SJCRH30 (cell line): ENCODE measurements around the gene HAP1. TPM values are rescaled to one million over a fixed set of nuclear protein-coding genes. Genes with fewer than 3 reads are reported as not detected.

Source experiments
- DNase-seq, 2 experiments: peaks; one replicate each; pipeline ENCODE4 v3.0.0-alpha.2; 2015 to 2020
- H3K27ac ChIP-seq: fragments of 250-450 bp; sonication (Bioruptor Pico); 2 replicates; pipeline ENCODE4 v1.5.1; 2020; ENCODE audit warnings: mild to moderate bottlenecking, moderate library complexity
- H3K27me3 ChIP-seq: fragments of 250-450 bp; sonication (Bioruptor Pico); 2 replicates; pipeline ENCODE4 v1.5.1; 2020; ENCODE audit warnings: mild to moderate bottlenecking, moderate library complexity
- H3K36me3 ChIP-seq: fragments of 250-450 bp; sonication (Bioruptor Pico); 2 replicates; pipeline ENCODE4 v1.5.1; 2020; ENCODE audit warnings: mild to moderate bottlenecking, moderate library complexity
- H3K4me1 ChIP-seq: fragments of 250-450 bp; sonication (Bioruptor Pico); 2 replicates; pipeline ENCODE4 v1.5.1; 2020; ENCODE audit warnings: mild to moderate bottlenecking, moderate library complexity
- H3K4me3 ChIP-seq: fragments of 250-450 bp; sonication (Bioruptor Pico); 2 replicates; pipeline ENCODE4 v1.5.1; 2020; ENCODE audit warnings: mild to moderate bottlenecking, moderate library complexity
- H3K9me3 ChIP-seq: fragments of 250-450 bp; sonication (Bioruptor Pico); replicated peaks from 2 replicates; pipeline ENCODE4 v1.5.1; 2020; ENCODE audit warnings: mild to moderate bottlenecking, moderate library complexity
- total RNA-seq: library from RNA; depleted of rRNA; stranded (reverse); fragments of >200 nt; shearing (Covaris generic); gene quantifications from 2 replicates; pipeline ENCODE4 v1.2.3, GENCODE V29; 2014

Gene HAP1
- total RNA-seq, 1 experiment from 2014 or later, result 0.10 TPM

DNA sequence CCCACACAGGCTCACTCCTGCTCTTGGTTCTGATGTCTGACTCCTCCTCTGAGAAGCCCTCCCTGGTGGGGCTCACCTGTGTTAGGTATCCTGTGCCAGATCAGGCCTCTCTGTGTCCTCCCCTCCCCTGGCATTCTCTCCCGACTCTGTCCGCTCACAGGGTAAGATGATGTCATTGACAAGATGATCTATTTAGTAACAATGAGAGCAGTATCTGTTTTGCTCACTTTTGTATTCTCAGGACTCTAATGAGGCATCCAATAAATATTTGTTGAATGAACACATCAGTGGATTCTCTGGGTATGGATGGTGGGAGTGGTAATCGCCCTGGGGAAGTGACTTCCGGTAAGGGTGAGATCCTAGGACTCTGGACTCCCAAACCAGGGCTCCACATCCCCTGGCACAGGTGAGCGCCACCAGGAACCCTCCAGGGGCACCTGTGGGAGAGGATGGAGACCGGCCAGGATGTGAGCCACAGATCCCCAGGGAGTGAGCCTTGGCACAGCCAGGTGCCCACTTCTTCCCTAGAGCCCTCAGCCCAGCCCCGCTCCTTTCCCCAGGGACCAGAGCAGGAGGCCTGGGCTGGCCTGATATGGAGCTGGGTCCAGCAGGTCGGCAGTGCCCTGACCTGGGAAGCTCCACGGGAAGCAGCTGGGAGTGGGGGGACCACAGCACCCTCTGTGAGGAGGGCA lies 5.4 kb upstream of the HAP1 start:
- DNase-seq, result no peak

DNA sequence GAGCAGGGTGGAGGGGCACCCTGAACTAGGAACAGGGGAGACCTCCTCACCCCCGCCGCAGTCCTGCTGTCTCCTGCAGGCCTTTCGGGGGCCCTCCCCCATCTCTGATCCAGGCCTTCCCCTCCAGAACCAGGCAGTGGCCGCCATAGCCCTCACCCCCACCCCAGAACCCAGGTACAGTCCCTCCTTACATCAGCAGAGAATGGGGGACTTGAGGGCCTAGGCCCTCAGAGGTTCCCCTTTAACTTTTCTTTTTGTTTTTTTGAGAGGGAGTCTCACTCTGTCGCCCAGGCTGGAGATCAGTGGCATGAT lies 4.3 kb upstream of the HAP1 start:
- H3K4me3 ChIP-seq, result no peak overlapping the region
- no peak for DNase-seq
- H3K4me1 ChIP-seq, result peaks cover 7% of the 10 kb centered on the region
- no peak overlapping the region for H3K27ac ChIP-seq
- H3K36me3 ChIP-seq, result no peaks in the 10 kb centered on the region
- peaks cover 20% of the 10 kb centered on the region for H3K27me3 ChIP-seq
- no peaks in the 10 kb centered on the region for H3K9me3 ChIP-seq

More for the DNA sequence above, 5.4 kb upstream of the HAP1 start:
- Histone ChIP-seq H3K36me3 (no peaks in the 10 kb centered on the region), H3K9me3 (no peaks in the 10 kb centered on the region), H3K27ac (no peak overlapping the region), H3K27me3 (peaks cover 17% of the 10 kb centered on the region), H3K4me3 (no peak overlapping the region), H3K4me1 (peaks cover 7% of the 10 kb centered on the region)

DNA sequence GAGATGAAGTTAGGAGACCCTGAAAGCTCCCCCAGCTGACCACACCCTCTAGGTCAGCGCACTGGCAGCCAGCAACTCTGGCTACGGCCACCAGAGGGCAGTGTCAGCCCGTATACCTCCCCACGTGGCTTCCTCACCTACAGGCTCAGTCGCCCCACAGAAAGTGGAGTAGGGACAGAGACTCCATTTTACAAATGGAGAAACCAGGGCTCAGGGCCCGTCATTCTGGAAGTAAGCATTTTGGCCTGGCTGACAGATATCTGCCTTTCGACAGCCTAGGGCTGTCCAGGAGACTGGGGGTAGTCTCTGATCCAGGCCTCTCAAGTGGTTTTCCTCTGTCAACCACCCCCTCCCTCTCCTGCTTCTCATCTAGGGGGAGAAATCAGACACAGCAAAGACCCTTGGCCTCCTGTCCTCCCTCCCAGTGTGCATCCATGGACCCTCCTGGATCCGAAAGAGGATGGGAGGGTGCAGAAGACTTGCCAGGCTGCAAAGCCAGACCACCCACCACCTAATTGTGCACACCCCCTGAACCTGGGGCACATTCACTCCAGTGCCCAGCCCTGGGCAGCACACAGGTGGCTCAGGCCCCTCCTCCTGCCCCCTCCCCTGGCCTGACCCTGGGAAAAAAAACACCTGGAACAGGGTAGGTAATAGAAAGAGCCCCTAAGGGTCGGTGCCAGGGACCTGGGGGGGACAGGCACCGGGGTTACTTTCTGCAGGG lies 3.8 kb upstream of the HAP1 start:
- Histone ChIP-seq H3K27me3 (peaks cover 20% of the 10 kb centered on the region), H3K27ac (no peak overlapping the region), H3K4me1 (peaks cover 7% of the 10 kb centered on the region), H3K4me3 (no peak overlapping the region), H3K9me3 (no peaks in the 10 kb centered on the region), H3K36me3 (no peaks in the 10 kb centered on the region)
- DNase-seq, result peak; percentile 76 to 89

DNA sequence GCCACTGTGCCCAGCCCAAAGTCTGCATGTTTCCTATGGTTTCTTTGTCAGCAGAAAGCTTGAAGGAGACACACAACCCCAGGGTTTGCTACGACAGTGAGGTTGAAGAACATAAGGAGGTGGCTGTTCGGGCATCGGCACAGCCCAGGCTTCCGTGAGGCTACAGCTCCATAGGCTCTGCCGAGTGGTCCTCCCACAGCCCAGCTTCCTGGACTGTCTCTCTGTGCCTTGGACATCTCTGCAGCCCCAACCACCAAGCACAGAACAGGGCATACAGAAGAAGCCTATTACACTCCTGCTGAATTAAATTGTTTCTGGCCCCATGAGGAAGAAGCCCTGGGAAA lies 3.2 kb upstream of the HAP1 start:
- Histone ChIP-seq H3K36me3 (no peaks in the 10 kb centered on the region), H3K27ac (no peak overlapping the region), H3K4me3 (no peak overlapping the region), H3K9me3 (no peaks in the 10 kb centered on the region), H3K4me1 (peaks cover 7% of the 10 kb centered on the region), H3K27me3 (peaks cover 20% of the 10 kb centered on the region)
- DNase-seq, result no peak

DNA sequence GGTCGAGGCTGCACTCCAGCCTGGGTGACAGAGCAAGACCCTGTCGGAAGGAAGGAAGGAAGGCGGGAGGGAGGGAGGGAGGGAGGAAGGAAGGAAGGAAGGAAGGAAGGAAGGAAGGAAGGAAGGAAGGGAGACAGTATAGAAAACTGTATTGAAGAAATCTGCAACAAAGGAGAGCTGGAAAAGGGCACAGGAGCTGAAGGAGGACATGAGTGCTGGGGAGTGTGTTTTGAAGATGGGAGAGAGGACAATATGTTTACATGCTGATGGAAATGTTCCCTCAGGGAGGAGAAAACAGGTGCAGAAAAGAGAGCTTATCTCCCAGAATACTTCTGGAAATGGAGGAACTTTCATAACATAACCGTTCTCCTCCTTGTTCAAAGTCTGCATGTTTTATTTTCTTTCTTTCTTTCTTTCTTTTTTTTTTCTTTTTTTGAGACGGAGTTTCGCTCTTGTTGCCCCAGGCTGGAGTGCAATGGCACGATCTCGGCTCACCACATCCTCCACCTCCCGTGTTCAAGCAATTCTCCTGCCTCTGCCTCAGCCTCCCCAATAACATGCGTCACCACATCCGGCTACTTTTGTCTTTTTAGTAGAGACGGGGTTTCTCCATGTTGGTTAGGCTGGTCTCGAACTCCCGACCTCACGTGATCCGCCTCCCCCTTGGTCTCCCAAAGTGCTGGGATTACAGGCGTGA lies 2.7 kb upstream of the HAP1 start:
- no peak for DNase-seq
- Histone ChIP-seq H3K4me1 (peaks cover 7% of the 10 kb centered on the region), H3K27me3 (peaks cover 20% of the 10 kb centered on the region), H3K9me3 (no peaks in the 10 kb centered on the region), H3K36me3 (no peaks in the 10 kb centered on the region), H3K4me3 (no peak overlapping the region), H3K27ac (no peak overlapping the region)

DNA sequence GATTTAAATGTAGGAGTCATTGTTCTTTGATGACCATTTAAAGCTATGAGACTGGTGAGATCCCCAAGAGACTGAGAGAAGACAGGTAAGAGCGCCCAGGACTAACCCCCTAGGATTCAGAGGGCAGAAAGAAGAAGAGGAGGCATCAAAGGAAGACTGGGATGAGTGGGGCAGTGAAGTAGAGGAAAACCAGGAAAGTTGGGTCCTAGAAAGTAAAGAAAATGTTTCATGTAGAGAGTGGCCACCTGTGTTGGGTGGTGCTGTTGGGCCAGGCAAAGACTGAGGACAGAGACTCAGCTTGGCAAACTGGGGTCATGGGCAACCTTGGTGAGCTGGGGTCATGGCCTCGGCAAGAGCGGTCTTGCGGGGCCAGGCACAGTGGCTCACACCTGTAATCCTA lies 1.3 kb upstream of the HAP1 start:
- Histone ChIP-seq H3K4me3 (no peak overlapping the region), H3K27ac (no peak overlapping the region), H3K4me1 (peaks cover 7% of the 10 kb centered on the region), H3K9me3 (no peaks in the 10 kb centered on the region), H3K27me3 (peaks cover 20% of the 10 kb centered on the region), H3K36me3 (no peaks in the 10 kb centered on the region)
- DNase-seq, result no peak

DNA sequence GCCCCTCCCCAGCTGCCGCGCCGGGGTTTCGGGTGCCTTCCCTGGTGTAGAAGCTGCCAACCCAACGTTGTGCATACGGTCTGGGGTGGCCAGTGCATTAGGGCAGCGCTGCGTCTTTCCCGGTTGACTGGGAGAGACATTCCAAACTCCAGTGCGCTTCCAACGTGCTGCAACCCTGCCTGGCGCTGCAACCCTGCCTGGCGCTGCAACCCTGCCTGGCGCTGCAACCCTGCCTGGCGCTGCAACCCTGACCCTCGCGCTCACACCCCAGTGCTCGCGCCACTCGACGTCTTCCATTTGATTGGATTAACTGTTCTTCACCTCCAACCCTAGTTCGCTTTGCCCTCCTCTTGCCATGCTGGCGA lies 488 bp upstream of the HAP1 start:
- no peaks in the 10 kb centered on the region for H3K9me3 ChIP-seq
- no peak overlapping the region for H3K27ac ChIP-seq
- H3K4me1 ChIP-seq, result peaks cover 7% of the 10 kb centered on the region
- peaks cover 20% of the 10 kb centered on the region for H3K27me3 ChIP-seq
- H3K4me3 ChIP-seq, result peak overlapping the region; percentile 9; the same call in 1 of the 2 replicates
- DNase-seq, result no peak
- no peaks in the 10 kb centered on the region for H3K36me3 ChIP-seq

DNA sequence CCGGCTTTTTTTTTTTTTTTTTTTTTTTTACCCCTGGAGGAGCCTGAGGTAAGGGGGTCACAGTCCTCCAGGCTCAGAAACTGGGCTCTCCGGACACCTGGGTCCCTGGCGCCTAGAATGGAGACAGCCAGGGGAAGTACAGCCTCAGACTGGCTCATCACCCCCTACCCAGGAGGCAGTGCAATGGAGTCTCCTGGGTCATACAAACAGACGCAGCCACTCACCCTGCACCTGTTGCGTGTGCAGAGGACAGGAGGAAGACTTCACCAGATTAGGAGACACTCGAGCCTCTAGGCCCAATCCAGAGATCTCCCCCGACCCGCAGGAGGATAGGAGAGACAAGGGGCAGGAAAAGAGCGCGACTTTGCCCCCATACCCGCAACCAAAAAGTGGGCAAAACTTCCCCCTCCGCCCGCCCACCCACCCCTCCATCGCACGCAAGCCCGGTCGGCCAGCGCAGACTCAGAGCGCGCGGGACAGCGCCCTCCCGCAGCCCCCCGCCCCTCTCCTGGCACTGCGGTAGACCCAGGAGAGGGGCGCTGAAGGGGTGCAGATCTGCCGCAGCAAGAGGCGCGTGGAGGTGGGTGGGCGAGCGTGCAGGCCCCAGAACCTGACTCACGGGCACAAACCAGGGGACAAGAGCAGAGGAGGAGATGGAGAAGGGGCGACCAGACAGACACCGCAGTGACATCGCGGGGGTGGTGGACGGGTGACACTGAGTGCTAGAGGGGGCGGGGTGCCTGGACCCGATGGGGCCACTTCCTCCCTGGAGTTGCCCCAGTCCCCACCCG lies 900 bp downstream of the HAP1 start:
- peaks cover 4% of the 10 kb centered on the region for H3K4me1 ChIP-seq
- H3K9me3 ChIP-seq, result no peaks in the 10 kb centered on the region
- DNase-seq, result no peak
- H3K27me3 ChIP-seq, result peaks cover 20% of the 10 kb centered on the region
- H3K4me3 ChIP-seq, result no peak overlapping the region
- no peaks in the 10 kb centered on the region for H3K36me3 ChIP-seq
- no peak overlapping the region for H3K27ac ChIP-seq

DNA sequence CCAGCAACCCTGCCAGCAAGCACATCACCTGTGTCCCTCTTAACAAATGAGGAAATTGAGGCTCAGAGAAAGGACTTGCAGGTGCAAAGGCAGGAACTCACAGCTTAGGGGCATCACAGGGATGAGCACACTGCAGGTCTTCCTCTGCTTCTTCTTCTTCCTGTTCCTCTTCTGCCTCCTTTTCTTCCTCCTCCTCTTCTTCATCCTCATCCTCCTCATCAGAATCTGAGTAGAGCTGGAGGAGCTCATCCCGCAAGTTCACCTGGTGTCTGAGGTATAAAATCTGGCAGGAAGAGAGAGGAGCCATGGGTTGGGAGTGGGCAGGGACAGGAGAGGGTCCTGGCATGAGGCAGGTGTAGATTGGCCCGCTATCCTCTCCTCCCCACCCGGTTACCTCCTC lies 2.6 kb downstream of the HAP1 start:
- Histone ChIP-seq H3K4me3 (no peak overlapping the region), H3K9me3 (no peaks in the 10 kb centered on the region), H3K36me3 (no peaks in the 10 kb centered on the region), H3K27me3 (peaks cover 14% of the 10 kb centered on the region), H3K4me1 (no peaks in the 10 kb centered on the region), H3K27ac (no peak overlapping the region)
- no peak for DNase-seq

DNA sequence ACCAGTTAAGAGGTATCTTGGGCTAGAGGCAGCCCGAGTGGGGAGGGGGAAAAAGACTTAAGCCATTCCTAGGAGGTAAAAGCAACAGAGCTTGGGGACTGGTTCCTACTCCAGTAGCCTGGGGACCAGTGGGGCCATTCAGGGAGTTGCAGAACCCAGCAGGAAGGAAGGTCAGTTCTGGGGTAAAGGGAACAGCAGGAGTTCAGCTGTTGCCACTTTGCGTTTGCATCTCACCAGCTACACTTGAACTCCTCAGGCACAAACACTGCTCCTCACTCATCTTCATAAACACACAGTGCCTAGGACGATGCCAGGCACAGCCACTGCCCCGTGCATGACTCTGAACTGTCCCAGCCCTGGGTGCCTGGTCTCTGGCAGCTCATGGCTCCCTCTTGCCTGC lies 4.0 kb downstream of the HAP1 start:
- H3K27me3 ChIP-seq, result peaks cover 9% of the 10 kb centered on the region

DNA sequence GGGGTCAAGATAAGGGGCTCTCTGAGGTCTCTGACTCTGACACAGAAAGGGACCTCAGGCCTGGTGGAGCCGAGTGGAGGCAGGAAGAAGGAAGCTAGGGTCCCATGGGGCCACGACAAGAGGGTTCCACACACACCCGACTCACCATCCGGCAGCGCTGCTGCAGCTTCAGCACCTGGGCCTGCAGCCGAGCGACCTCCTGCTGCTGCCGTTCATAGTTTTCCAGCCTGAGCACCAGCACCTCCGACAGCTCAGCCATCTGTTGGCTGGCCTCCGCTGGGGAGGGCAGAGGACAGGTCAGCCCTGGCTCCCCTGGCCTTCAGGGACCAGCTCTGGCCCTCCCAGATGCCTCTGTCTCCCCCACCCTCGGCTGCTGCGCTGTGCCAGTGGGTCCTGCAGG lies 6.4 kb downstream of the HAP1 start:
- DNase-seq, result no peak
- Histone ChIP-seq H3K27me3 (no peaks in the 10 kb centered on the region), H3K4me1 (peaks cover 3% of the 10 kb centered on the region; the same call in 1 of the 2 replicates), H3K4me3 (no peak overlapping the region), H3K27ac (no peak overlapping the region), H3K9me3 (no peaks in the 10 kb centered on the region), H3K36me3 (no peaks in the 10 kb centered on the region)

More for the DNA sequence above, 4.0 kb downstream of the HAP1 start:
- Histone ChIP-seq H3K9me3 (no peaks in the 10 kb centered on the region), H3K4me3 (no peak overlapping the region), H3K4me1 (no peaks in the 10 kb centered on the region), H3K27ac (no peak overlapping the region), H3K36me3 (no peaks in the 10 kb centered on the region)
- DNase-seq, result no peak

DNA sequence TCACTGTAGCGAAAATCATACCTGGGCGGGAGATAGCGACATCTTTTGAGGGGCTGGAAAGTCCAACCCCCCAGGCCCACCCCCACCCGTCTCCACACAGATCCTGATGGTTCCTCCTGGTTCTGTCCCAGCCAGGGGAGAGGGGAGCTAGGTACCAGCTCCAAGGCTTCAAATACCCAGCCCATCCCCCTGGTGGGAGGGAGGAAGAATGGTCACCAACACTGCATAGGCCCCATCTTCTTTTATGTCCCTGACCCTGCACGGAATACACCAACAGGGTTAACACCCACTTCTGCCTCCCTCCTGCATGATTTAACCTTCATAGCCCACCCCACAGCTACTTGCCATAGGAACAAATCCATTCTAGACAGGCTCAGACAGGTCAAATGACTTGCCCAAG lies 9.3 kb downstream of the HAP1 start:
- no peaks in the 10 kb centered on the region for H3K36me3 ChIP-seq
- peaks cover 3% of the 10 kb centered on the region; the same call in 1 of the 2 replicates for H3K4me1 ChIP-seq
- H3K4me3 ChIP-seq, result no peak overlapping the region
- no peaks in the 10 kb centered on the region for H3K27me3 ChIP-seq
- DNase-seq, result no peak
- H3K27ac ChIP-seq, result no peak overlapping the region
- no peaks in the 10 kb centered on the region for H3K9me3 ChIP-seq

DNA sequence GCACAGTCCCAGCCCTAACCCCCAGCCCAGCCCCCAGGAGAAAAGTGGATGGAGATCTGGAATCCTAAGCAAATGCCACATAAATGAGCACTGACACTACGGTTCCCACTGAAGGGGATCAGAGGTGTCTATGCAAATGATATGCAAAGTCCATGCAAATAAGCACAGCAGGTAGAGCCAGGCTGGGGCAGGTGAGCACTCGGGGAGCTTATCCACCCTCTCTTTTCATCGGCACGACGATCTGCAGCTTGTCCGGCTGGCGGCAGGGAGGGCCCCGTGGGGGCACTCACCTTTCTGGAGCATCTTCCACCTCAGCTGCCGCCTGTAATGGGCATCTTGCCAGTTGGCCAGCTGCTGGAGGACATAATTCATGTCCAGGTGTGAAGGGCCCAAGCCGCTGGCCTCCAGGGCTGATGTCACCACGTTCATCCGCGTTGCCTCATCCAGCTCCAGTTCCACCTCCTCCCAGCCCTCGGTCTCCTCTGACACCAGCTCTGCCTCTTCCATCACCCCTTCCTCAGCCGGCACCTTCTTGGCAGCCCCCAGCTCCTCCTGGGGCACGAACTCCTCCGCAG lies 9.9 kb downstream of the HAP1 start:
- Histone ChIP-seq H3K9me3 (no peaks in the 10 kb centered on the region), H3K27ac (no peak overlapping the region), H3K4me3 (no peak overlapping the region), H3K4me1 (peaks cover 3% of the 10 kb centered on the region; the same call in 1 of the 2 replicates), H3K36me3 (no peaks in the 10 kb centered on the region), H3K27me3 (no peaks in the 10 kb centered on the region)
- DNase-seq, result no peak

DNA sequence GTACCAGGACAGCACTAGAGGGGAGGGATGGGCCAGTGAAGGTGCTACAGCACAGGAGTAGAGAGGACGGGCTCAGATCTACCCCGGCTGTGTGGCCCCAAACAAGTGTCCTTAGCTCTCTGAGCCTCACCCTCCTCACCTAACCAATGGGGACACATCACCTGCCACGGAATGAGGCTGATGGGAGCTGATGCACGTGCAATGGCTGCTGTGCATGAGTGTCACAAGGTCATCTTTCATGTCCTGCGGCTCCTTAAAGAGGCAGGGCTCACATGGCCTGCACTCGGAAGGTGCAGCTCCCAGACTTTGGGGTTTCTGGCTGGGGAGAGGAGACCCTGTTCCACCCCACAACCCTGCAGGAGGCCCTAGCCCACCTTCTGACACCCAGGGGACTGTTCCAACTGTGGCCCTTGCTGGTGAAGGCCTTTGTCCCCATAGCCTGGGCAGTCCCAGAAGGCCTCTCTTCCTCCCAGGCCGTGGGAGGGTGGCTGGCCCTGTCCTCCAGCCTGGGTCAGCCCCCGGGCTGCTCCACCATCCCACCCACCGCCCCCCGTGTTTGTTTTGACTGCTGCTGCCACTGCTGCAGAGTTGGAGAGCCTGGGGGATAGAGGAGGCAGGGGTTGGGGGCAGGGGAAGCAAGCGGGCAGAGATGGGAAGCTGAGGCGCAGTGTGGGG lies 10.5 kb downstream of the HAP1 start:
- H3K4me3 ChIP-seq, result no peak overlapping the region
- H3K36me3 ChIP-seq, result no peaks in the 10 kb centered on the region
- peaks cover 3% of the 10 kb centered on the region; the same call in 1 of the 2 replicates for H3K4me1 ChIP-seq
- H3K27ac ChIP-seq, result no peak overlapping the region
- no peaks in the 10 kb centered on the region for H3K9me3 ChIP-seq
- no peaks in the 10 kb centered on the region for H3K27me3 ChIP-seq
- no peak for DNase-seq
